Glutamatergic neuron (in vitro differentiated cells): ENCODE results near the gene RPRD1A. TPM values are rescaled to one million over a fixed set of nuclear protein-coding genes. Genes with fewer than 3 reads are reported as not detected.
A peak's percentile ranks its signal among the peaks of the same experiment; 100 is the strongest.
"Not testable (repeated sequence)": the region's sequence is repeated elsewhere in the genome, so short reads cannot be mapped to it uniquely, and the experiment has no call there.

Experiments used
- DNase-seq: peaks from one replicate; pipeline ENCODE4 v3.0.0; 2022
- H3K27ac Mint-ChIP-seq: one replicate; pipeline ENCODE4 v1.8.0; 2020; ENCODE audit warnings: mild to moderate bottlenecking, mixed read lengths, inconsistent platforms; ENCODE audit not compliant: unreplicated experiment
- H3K27me3 Mint-ChIP-seq: one replicate; pipeline ENCODE4 v1.8.0; 2020; ENCODE audit warnings: mild to moderate bottlenecking, moderate library complexity, mixed read lengths, inconsistent platforms; ENCODE audit not compliant: unreplicated experiment
- H3K36me3 Mint-ChIP-seq: one replicate; pipeline ENCODE4 v1.8.0; 2020; ENCODE audit warnings: mild to moderate bottlenecking, mixed read lengths, inconsistent platforms; ENCODE audit not compliant: unreplicated experiment
- H3K4me1 Mint-ChIP-seq: one replicate; pipeline ENCODE4 v1.8.0; 2020; ENCODE audit warnings: mild to moderate bottlenecking, low read depth, mixed read lengths, inconsistent platforms; ENCODE audit not compliant: unreplicated experiment
- H3K4me3 Mint-ChIP-seq: one replicate; pipeline ENCODE4 v1.8.0; 2020; ENCODE audit warnings: mild to moderate bottlenecking, mixed read lengths, inconsistent platforms; ENCODE audit not compliant: unreplicated experiment
- H3K9me3 Mint-ChIP-seq: one replicate; pipeline ENCODE4 v1.8.0; 2020; ENCODE audit warnings: mild to moderate bottlenecking, moderate library complexity, mixed read lengths, inconsistent platforms; ENCODE audit not compliant: unreplicated experiment
- CTCF ChIP-seq: fragments of 200-600 bp; sonication (generic); IDR thresholded peaks from one replicate; pipeline ENCODE4 v1.5.0; 2021; ENCODE audit not compliant: partially characterized antibody, unreplicated experiment
- total RNA-seq: library from RNA; stranded (reverse); fragmentation: NEBNext Ultra II Directional; extraction: Animal tissue kit (Norgen Biotek cat#: 25700); gene quantifications from one replicate; pipeline ENCODE4 v1.2.1, GENCODE V29; 2021; ENCODE audit not compliant: unreplicated experiment

RPRD1A gene
- total RNA-seq, 1 donor from 2014 or later: 68.8 TPM

GRCh38 chr18:36066686-36067054, 689 bp downstream of the RPRD1A start:
- H3K4me1 Mint-ChIP-seq: peaks cover 17% of the 10 kb centered on the region
- TF ChIP-seq CTCF: no peak
- H3K27ac Mint-ChIP-seq: peak overlapping the region; percentile 80
- H3K27me3 Mint-ChIP-seq: no peaks in the 10 kb centered on the region
- peak overlapping the region; percentile 95 for H3K4me3 Mint-ChIP-seq
- no peak for DNase-seq
- H3K36me3 Mint-ChIP-seq: no peaks in the 10 kb centered on the region
- peaks cover 2% of the 10 kb centered on the region for H3K9me3 Mint-ChIP-seq

DNA sequence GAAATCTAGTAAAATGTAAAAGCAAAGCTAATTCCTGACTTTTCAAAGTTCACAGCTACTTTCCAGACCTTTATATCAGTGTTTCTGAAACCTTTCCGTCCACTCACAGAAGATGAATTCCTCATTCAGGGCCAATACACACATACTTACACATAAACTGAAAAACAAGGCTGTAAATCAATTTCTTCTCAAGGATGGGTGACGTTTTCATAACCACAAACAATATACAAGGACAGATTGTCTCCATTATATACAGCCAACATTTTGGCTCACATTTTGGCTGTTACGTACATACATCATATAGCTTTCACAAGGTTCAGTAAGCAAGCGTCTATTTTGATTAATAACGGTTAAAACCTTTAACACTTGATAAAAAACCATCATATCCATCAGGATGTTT, 1.4 kb downstream of the RPRD1A start:
- H3K27ac Mint-ChIP-seq: no peak overlapping the region
- no peaks in the 10 kb centered on the region for H3K27me3 Mint-ChIP-seq
- DNase-seq: no peak

GRCh38 chr18:36064809-36065079, 2.6 kb downstream of the RPRD1A start:
- H3K27ac Mint-ChIP-seq: peak overlapping the region; percentile 65
- H3K4me1 Mint-ChIP-seq: peaks cover 17% of the 10 kb centered on the region
- not testable (repeated sequence) for DNase-seq

More for the DNA sequence above, 1.4 kb downstream of the RPRD1A start:
- H3K9me3 Mint-ChIP-seq: peaks cover 2% of the 10 kb centered on the region
- TF ChIP-seq CTCF: no peak
- H3K36me3 Mint-ChIP-seq: no peaks in the 10 kb centered on the region
- peaks cover 17% of the 10 kb centered on the region for H3K4me1 Mint-ChIP-seq
- H3K4me3 Mint-ChIP-seq: peak overlapping the region; percentile 95

GRCh38 chr18:36064027-36064808, 3.1 kb downstream of the RPRD1A start:
- peak overlapping the region; percentile 65 for H3K27ac Mint-ChIP-seq
- no peaks in the 10 kb centered on the region for H3K36me3 Mint-ChIP-seq

More at GRCh38 chr18:36064809-36065079, 2.6 kb downstream of the RPRD1A start:
- not testable (repeated sequence) for H3K27me3 Mint-ChIP-seq, H3K9me3 Mint-ChIP-seq, H3K36me3 Mint-ChIP-seq
- H3K4me3 Mint-ChIP-seq: peak overlapping the region; percentile 54

DNA sequence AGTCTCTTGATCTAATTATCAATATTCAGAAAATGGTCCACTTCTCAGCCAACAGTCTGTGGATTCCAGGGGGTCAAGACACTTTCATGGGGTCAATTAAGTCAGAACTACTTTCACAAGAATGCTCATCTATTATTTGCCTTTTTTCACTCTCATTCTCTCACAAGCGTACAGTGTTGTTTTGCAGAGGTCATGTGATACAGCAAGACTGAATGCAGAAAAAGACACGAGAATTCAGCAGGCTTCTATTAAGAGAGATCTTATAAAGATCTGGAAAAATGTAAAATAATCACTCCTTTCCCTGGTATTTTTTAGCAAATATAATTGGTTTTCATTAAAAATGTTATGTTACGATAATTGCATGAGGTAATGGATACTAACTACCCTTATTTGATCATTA, 8.7 kb downstream of the RPRD1A start:
- Mint-ChIP-seq H3K27ac (no peak overlapping the region), H3K36me3 (no peaks in the 10 kb centered on the region), H3K27me3 (no peaks in the 10 kb centered on the region), H3K4me1 (peaks cover 5% of the 10 kb centered on the region), H3K4me3 (no peak overlapping the region), H3K9me3 (no peaks in the 10 kb centered on the region)
- no peak for TF ChIP-seq CTCF
- no peak for DNase-seq

More at GRCh38 chr18:36064027-36064808, 3.1 kb downstream of the RPRD1A start:
- no peak for TF ChIP-seq CTCF
- Mint-ChIP-seq H3K4me1 (peaks cover 17% of the 10 kb centered on the region), H3K4me3 (peak overlapping the region; percentile 54), H3K9me3 (peaks cover 2% of the 10 kb centered on the region), H3K27me3 (no peaks in the 10 kb centered on the region)
- no peak for DNase-seq
